NOMO-1 (cell line): ENCODE data around the gene PLAGL1.
"Not testable (repeated sequence)": the region's sequence is repeated elsewhere in the genome, so short reads cannot be mapped to it uniquely, and the experiment has no call there.

Experiments
- DNase-seq, 2 experiments: peaks; one replicate each; lab custom pipeline; 2025; ENCODE audit not compliant: unreplicated experiment in 2 of 2; lab: John Stamatoyannopoulos, UW

The PLAGL1 gene

DNA sequence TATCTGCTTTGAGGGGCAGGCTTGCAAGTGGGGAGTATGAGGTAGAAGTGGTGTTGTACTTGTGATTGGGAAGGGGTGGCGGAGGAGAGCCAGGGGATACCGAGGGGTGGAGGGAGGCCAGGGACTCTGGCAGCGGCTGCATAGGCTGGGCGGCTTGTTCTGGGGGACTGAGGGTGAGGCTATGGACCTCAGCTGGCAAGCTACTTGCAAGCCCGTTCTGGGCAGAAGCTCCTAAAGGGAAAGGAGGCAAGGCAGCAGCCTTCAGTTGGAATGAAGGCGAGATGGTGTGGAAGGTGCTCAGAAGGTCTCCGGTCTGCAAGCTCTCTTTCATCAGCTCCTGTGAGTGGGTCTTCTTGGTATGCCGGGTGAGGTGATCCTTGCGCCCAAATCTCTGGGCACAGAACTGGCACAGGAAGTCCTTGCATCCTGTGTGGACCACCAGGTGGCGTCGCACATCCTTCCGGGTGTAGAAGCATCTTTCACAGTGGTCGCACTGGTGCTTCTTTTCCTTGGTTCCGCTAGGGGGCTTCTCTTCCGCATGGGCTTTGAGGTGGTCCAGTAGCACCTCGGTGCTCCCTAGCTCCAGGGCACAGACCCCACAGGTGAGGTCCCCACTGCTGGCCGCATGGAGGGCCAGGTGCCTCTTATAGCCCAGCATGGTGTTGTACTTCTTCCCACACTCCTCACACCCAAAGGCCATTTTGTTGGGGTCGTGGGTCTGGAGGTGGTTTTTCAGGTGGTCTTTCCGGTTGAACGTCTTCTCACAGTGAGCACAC lies 66.0 kb downstream of the PLAGL1 start:
- peak in 1 of 2 experiments; percentile 8 for DNase-seq

GRCh38 chr6:143940011-143940597 lies 68.0 kb downstream of the PLAGL1 start:
- DNase-seq, result peak; percentile 15 to 57

GRCh38 chr6:143939364-143939763 lies 68.7 kb downstream of the PLAGL1 start:
- DNase-seq, result no peak

GRCh38 chr6:143937668-143937970 lies 70.4 kb downstream of the PLAGL1 start:
- no peak for DNase-seq

- peak; percentile 8 to 33 for DNase-seq
Observed at GRCh38 chr6:143936778-143937667, 71.0 kb downstream of the PLAGL1 start.

DNA sequence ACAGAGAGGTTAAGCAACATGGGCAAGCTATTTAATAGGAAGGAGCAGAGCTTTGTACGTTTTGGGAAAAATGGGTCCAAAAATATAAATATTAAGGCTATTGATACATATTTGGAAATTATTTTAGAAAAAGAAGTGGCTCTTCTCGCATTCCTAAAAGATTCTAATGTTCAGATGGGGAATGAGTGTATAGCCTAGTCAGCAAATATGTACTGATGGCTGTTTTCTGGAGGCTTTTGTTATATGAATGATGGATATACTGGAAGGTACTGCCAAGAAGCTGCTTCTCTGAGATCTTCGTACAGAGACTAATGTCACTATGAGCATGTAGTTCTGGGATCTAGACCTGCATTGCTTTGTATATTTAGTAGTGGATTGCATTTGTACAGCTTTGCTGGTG lies 71.7 kb downstream of the PLAGL1 start:
- DNase-seq, result no peak

DNA sequence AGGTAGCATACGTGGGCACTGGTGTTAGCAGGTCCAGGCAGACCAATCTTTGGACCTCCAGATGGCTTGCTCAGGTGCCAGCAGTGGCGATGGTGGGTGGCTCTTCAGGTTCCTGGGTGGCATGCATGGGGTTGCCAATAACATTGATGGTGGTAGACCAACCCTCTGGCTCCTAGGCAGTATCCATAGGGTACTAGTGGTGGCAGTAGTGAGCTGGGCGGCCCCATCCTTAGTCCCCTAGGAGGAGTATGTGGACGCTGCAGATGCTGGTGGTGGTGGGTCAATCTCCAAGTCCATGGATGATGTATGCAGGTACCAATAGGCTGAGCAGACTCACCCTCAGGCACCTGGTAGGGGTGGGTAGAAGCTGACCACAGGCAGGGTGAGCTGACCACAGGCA lies 73.2 kb downstream of the PLAGL1 start:
- no peak for DNase-seq

- DNase-seq, result no peak
Observed at GRCh38 chr6:143934331-143934730, 73.7 kb downstream of the PLAGL1 start.

GRCh38 chr6:143929975-143930374 lies 78.1 kb downstream of the PLAGL1 start:
- DNase-seq, result no peak

DNA sequence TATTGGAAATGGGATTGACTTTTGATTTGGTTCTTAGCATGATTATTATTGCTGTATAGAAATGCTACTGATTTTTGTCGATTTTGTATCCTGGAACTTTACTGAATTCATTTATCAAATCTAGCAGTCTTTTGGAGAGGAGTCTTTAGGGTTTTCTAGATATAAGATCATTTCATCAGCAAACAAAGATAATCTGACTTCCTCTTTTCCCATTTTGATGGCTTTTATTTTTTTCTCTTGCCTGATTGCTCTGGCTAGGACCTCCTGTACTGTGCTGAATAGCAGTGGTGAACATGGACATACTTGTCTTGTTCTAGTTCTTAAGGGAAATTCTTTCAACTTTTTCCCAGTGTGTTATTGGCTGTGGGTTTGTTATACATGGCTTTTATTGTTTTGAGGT lies 79.2 kb downstream of the PLAGL1 start:
- no peak for DNase-seq

- not testable (repeated sequence) for DNase-seq
Observed at GRCh38 chr6:143917026-143917425, 91.0 kb downstream of the PLAGL1 start.

DNA sequence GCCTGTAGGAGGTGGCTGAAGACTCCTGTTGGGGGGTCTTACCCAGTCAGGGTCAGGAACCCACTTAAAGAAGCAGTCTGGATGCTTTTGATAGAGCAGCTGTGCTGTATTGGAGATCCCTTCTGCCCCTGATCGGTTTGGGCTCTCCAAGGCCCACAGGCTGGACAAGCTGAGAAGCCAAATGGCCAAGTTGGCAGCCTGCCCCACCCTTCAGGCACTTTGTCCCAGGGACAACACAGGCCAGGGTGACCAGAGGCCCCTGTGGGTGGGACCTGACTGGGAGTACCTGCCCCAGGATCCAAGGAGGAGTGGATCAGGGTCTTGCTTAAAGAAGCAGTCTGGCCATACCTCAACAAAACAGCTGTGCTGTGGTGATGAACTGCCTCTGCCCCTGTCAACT lies 95.4 kb downstream of the PLAGL1 start:
- no peak for DNase-seq

DNA sequence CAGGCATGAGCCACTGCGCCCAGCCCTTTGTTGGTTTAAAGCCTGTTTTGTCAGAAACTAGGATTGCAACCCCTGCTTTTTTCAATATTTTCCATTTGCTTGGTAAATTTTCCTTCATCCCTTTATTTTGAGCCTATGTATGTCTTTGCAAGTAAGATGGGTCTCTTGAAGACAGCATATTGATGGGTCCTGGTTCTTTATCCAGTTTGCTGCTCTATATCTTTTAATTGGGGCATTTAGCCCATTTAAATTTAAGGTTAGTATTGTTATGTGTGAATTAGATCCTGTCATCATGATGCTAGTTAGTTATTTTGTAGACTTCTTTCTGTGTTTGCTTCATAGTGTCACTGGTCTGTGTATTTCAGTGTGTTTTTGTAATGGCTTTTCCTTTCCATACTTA lies 97.0 kb downstream of the PLAGL1 start:
- no peak for DNase-seq

DNA sequence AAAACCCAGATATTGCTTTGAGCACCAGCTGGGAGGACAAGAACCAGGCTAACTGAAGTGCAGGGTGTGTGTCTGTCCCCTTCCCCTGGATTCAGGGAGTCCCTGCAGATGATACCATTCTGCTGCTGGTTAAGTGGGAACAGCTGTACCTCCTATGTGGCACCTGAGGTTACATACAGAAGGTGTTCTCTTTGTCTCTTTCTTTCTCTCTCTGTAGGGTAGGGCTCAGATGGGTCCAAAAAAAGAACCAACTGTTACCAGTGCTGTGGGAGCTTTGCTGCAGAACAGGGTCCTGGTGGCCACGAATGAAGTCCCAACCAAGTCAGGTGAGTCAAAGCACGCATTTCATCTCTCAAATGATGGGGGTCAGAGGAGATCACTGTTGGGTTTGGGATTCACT lies 105.2 kb downstream of the PLAGL1 start:
- no peak for DNase-seq

DNA sequence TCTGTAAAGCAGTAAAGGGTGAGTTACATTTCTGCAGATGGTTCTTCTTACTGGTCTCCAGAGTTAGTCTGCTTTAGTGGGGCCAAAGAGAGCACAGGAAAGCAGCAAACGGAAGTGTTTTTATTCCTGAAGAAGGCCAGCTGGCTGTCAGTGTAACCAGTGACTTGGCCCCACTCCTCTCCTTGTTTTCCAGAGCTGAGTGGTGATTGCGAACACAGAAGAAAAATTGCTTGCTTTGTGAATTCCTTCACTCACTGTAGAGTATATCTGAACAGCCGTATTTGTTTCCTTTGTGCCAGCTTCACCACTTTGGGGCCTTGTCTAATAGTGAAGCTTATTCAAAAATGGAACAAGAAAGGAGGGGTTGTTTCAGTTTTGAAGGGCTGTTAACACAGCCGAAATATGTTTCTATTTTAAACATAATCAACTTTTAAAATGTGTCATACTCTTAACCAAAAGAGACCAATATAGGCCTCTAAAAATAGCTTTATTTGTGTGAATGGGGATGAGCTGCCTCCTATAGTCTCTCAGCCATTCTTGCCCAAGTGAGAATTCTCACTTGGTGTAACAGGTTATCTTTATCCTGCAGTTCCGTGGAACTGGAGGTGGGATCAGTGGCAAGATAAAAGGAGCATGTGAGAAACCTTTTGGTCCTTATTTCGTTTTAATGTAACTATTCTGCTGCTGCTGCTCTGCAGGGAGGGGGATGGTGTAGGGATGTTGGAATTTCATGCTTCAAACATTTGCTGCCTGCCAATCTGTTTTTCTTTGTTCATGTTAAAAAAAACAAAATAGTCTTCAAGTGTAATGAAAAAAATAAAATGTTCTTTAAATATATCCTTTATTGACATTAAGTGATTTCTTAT lies 105.9 kb downstream of the PLAGL1 start:
- no peak for DNase-seq

DNA sequence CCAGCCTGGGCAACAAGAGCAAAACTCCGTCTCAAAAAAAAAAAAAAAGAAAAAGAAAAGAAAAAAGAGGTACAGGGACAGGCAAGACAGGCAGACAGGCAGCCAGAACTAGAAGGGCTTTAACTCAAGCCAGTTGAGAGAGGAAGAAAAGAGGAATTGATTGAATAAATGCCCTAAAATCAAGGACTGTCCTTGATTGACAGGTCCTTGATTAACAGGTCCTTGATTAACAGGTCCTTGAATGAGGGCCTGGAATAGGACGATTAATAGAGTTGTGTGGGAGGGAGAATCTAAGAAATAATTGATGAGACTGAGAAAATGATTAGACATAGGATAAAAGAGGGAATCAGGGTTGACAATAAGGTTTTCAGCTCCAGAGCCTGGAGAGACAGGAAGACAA lies 107.7 kb downstream of the PLAGL1 start:
- DNase-seq, result no peak

- DNase-seq, result peak in 1 of 2 experiments; percentile 46
Observed at GRCh38 chr6:143896126-143896860, 111.8 kb downstream of the PLAGL1 start.

DNA sequence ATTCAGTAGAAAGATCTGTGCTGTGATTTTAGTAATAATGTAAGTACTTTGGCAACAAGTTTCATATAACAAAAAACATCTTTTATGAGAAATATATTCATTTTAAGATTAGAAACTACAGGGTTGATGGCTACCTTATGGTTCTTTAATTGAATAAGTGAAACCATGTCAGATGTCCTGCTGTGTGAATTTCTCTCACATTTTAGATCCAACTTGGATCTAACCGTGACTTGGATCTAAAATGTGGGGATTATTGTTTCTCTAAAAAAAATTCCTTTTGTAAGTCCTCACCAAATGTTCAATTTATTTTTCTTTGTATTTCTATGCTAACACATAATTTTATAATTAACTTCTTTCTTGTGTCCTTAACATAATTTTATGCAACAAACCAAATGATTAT lies 113.4 kb downstream of the PLAGL1 start:
- no peak for DNase-seq
